Measurements from ENCODE around the gene SLC10A2.

SLC10A2 gene

GRCh38 chr13:103078158-103078557 lies 11.9 kb upstream of the SLC10A2 start:
- H3K4me3 ChIP-seq (ENCODE audit: low read length, poor library complexity, severe bottlenecking) = no peak overlapping the region
- TF ChIP-seq, protein P1, sequence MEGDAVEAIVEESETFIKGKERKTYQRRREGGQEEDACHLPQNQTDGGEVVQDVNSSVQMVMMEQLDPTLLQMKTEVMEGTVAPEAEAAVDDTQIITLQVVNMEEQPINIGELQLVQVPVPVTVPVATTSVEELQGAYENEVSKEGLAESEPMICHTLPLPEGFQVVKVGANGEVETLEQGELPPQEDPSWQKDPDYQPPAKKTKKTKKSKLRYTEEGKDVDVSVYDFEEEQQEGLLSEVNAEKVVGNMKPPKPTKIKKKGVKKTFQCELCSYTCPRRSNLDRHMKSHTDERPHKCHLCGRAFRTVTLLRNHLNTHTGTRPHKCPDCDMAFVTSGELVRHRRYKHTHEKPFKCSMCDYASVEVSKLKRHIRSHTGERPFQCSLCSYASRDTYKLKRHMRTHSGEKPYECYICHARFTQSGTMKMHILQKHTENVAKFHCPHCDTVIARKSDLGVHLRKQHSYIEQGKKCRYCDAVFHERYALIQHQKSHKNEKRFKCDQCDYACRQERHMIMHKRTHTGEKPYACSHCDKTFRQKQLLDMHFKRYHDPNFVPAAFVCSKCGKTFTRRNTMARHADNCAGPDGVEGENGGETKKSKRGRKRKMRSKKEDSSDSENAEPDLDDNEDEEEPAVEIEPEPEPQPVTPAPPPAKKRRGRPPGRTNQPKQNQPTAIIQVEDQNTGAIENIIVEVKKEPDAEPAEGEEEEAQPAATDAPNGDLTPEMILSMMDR (conservative IDR thresholded peaks at IDR 0.05; ENCODE audit: low read length) = no peak
- no peaks in the 10 kb centered on the region for H3F3A ChIP-seq (ENCODE audit: low read depth)
- H3K4me2 ChIP-seq (ENCODE audit: low read depth, low read length, poor library complexity, severe bottlenecking) = no peak overlapping the region
- no peaks in the 10 kb centered on the region for H3K79me2 ChIP-seq (ENCODE audit: insufficient read depth, low read length)
- H3K9me3 ChIP-seq (ENCODE audit: insufficient read depth, low read depth, low read length) = peaks cover 3% of the 10 kb centered on the region
- H3K9ac ChIP-seq (ENCODE audit: low read depth, low read length, poor library complexity, severe bottlenecking) = no peak overlapping the region
- no peaks in the 10 kb centered on the region for H3K4me1 ChIP-seq (ENCODE audit: insufficient read depth, low read length, poor library complexity, severe bottlenecking)
- no peak overlapping the region for H2AFZ ChIP-seq (ENCODE audit: low read length)
- H3K36me3 ChIP-seq (ENCODE audit: insufficient read depth, low read length) = no peaks in the 10 kb centered on the region
- H3K9me2 ChIP-seq (replicated peaks; ENCODE audit: low read depth, low read length) = no peaks in the 10 kb centered on the region
- H3K27me3 ChIP-seq (ENCODE audit: insufficient read depth, low read length, poor library complexity, severe bottlenecking) = no peaks in the 10 kb centered on the region
- H4K20me1 ChIP-seq (ENCODE audit: insufficient read depth, low read length, poor library complexity, severe bottlenecking) = no peaks in the 10 kb centered on the region

GRCh38 chr13:103068836-103069235 lies 2.6 kb upstream of the SLC10A2 start:
- Histone ChIP-seq H3K4me1 (ENCODE audit: insufficient read depth, low read length, poor library complexity, severe bottlenecking) (no peaks in the 10 kb centered on the region), H3K9ac (ENCODE audit: low read depth, low read length, poor library complexity, severe bottlenecking) (no peak overlapping the region), H2AFZ (ENCODE audit: low read length) (no peak overlapping the region), H3K9me2 (replicated peaks; ENCODE audit: low read depth, low read length) (no peaks in the 10 kb centered on the region), H3K36me3 (ENCODE audit: insufficient read depth, low read length) (no peaks in the 10 kb centered on the region), H4K20me1 (ENCODE audit: insufficient read depth, low read length, poor library complexity, severe bottlenecking) (no peaks in the 10 kb centered on the region), H3F3A (ENCODE audit: low read depth) (no peaks in the 10 kb centered on the region), H3K27me3 (ENCODE audit: insufficient read depth, low read length, poor library complexity, severe bottlenecking) (no peaks in the 10 kb centered on the region), H3K9me3 (ENCODE audit: insufficient read depth, low read depth, low read length) (no peaks in the 10 kb centered on the region), H3K4me3 (ENCODE audit: low read length, poor library complexity, severe bottlenecking) (no peak overlapping the region), H3K4me2 (ENCODE audit: low read depth, low read length, poor library complexity, severe bottlenecking) (no peak overlapping the region), H3K79me2 (ENCODE audit: insufficient read depth, low read length) (no peaks in the 10 kb centered on the region)
- TF ChIP-seq, protein P1 (conservative IDR thresholded peaks at IDR 0.05; ENCODE audit: low read length) = no peak
- TF ChIP-seq EZH2phosphoT487 (IDR thresholded peaks at IDR 0.05; ENCODE audit: borderline replicate concordance) = no peak

- Histone ChIP-seq H3K79me2 (ENCODE audit: insufficient read depth, low read length) (no peaks in the 10 kb centered on the region), H3K4me2 (ENCODE audit: low read depth, low read length, poor library complexity, severe bottlenecking) (no peak overlapping the region)
- TF ChIP-seq, protein P1 (conservative IDR thresholded peaks at IDR 0.05; ENCODE audit: low read length) = no peak
- TF ChIP-seq EZH2phosphoT487 (IDR thresholded peaks at IDR 0.05; ENCODE audit: borderline replicate concordance) = no peak
Measured at GRCh38 chr13:103067751-103068555, 1.7 kb upstream of the SLC10A2 start.

More at GRCh38 chr13:103067751-103068555, 1.7 kb upstream of the SLC10A2 start:
- Histone ChIP-seq H2AFZ (ENCODE audit: low read length) (no peak overlapping the region), H3K4me1 (ENCODE audit: insufficient read depth, low read length, poor library complexity, severe bottlenecking) (no peaks in the 10 kb centered on the region), H3K27me3 (ENCODE audit: insufficient read depth, low read length, poor library complexity, severe bottlenecking) (no peaks in the 10 kb centered on the region), H3K9me2 (replicated peaks; ENCODE audit: low read depth, low read length) (no peaks in the 10 kb centered on the region), H4K20me1 (ENCODE audit: insufficient read depth, low read length, poor library complexity, severe bottlenecking) (no peaks in the 10 kb centered on the region), H3K9ac (ENCODE audit: low read depth, low read length, poor library complexity, severe bottlenecking) (no peak overlapping the region), H3K4me3 (ENCODE audit: low read length, poor library complexity, severe bottlenecking) (no peak overlapping the region), H3K9me3 (ENCODE audit: insufficient read depth, low read depth, low read length) (no peaks in the 10 kb centered on the region), H3F3A (ENCODE audit: low read depth) (no peaks in the 10 kb centered on the region), H3K36me3 (ENCODE audit: insufficient read depth, low read length) (no peaks in the 10 kb centered on the region)
